Small intestine (tissue), 7 donors: ENCODE results near the gene OR10H5. TPM values are rescaled to one million over a fixed set of nuclear protein-coding genes. Genes with fewer than 3 reads are reported as not detected.
A peak's percentile ranks its signal among the peaks of the same experiment; 100 is the strongest.
"Not testable (repeated sequence)": the region's sequence is repeated elsewhere in the genome, so short reads cannot be mapped to it uniquely, and the experiment has no call there.

Source experiments
- DNase-seq, 2 donors: peaks; one replicate each; pipeline versions ENCODE4 v3.0.0 to v3.0.0-alpha.2; 2013
- FAIRE-seq: peaks from 2 replicates; lab custom pipeline; 2012; peaks lifted over from hg19 to GRCh38; lab: Jason Lieb, UNC
- H3K27ac ChIP-seq, 3 donors: one replicate each; pipeline ENCODE4 v1.5.1; 2013; ENCODE audit warnings: low read length in 2 of 3, mild to moderate bottlenecking in 2 of 3, control low read depth in 1 of 3, inconsistent platforms in 1 of 3, low read depth in 1 of 3, moderate library complexity in 1 of 3
- H3K27me3 ChIP-seq, 3 donors: one replicate each; pipeline ENCODE4 v1.6.1; 2013; ENCODE audit warnings: low read length in 3 of 3, inconsistent platforms in 1 of 3; ENCODE audit not compliant: control insufficient read depth in 3 of 3, insufficient read depth in 3 of 3
- H3K36me3 ChIP-seq, 3 donors: one replicate each; pipeline ENCODE4 v1.6.1; 2013; ENCODE audit warnings: low read length in 3 of 3, inconsistent platforms in 1 of 3, low read depth in 1 of 3, mild to moderate bottlenecking in 1 of 3, moderate library complexity in 1 of 3; ENCODE audit not compliant: control insufficient read depth in 3 of 3, insufficient read depth in 2 of 3
- H3K4me1 ChIP-seq, 3 donors: one replicate each; pipeline ENCODE4 v1.6.1; 2013; ENCODE audit warnings: low read length in 2 of 3, inconsistent platforms in 1 of 3, low read depth in 1 of 3, mild to moderate bottlenecking in 1 of 3, moderate library complexity in 1 of 3; ENCODE audit not compliant: control insufficient read depth in 3 of 3, insufficient read depth in 2 of 3
- H3K4me3 ChIP-seq, 3 donors: one replicate each; pipeline ENCODE4 v1.5.1; 2013; ENCODE audit warnings: low read length in 3 of 3, control low read depth in 1 of 3, inconsistent platforms in 1 of 3, low read depth in 1 of 3, mild to moderate bottlenecking in 1 of 3, moderate library complexity in 1 of 3
- H3K9me3 ChIP-seq, 2 donors: one replicate each; pipeline ENCODE4 v1.6.1; 2013; ENCODE audit warnings: low read depth in 1 of 2, low read length in 1 of 2; ENCODE audit not compliant: control insufficient read depth in 2 of 2, insufficient read depth in 1 of 2
- WGBS, 3 donors: extraction: QIAGEN DNeasy Blood & Tissue Kit; methylation state at CpG; one replicate each; pipeline ENCODE4 v1.1.7; 2013; 5-methylcytosine and 5-hydroxymethylcytosine counted together
- polyA plus RNA-seq, 4 donors: library from polyadenylated mRNA; stranded (reverse) in 3 of 4; unstranded in 1 of 4; fragments of 200-250 nt in 3 of 4; fragments of 120-200 nt in 1 of 4; gene quantifications; one replicate each; pipeline versions ENCODE4 v1.2.1 to v1.2.3, GENCODE V29; 2013
- donor health status: healthy with polysubstance abuse.
- donor health status: control.
- donor health status: control.
- donor health status: Bipolar disorder and iron deficiency.
- donor health status: healthy.

The OR10H5 gene
- polyA plus RNA-seq, 4 donors, result not detected

GRCh38 chr19:15835565-15836329 lies 48.3 kb downstream of the OR10H5 start:
- Histone ChIP-seq H3K4me3 (peak overlapping the region; percentile 60 to 91 (median 86)), H3K27ac (peak overlapping the region; percentile 97 to 100 (median 99))
- DNase-seq, result peak in 1 of 2 donors; percentile 63
- not testable (repeated sequence) for H3K36me3 ChIP-seq, H3K4me1 ChIP-seq, H3K27me3 ChIP-seq, H3K9me3 ChIP-seq, FAIRE-seq
- WGBS, 3 donors, result 29 to 35% (median 35%) methylated on average over 11 of the region's 11 CpGs

- Histone ChIP-seq H3K36me3 (no peaks in the 10 kb centered on the region), H3K27ac (peak overlapping the region; percentile 97 to 100 (median 99)), H3K4me3 (peak overlapping the region; percentile 60 to 91 (median 86)), H3K9me3 (no peaks in the 10 kb centered on the region), H3K27me3 (no peaks in the 10 kb centered on the region), H3K4me1 (peaks cover 0 to 4% (median 0%) of the 10 kb centered on the region in 3 donors)
- FAIRE-seq, result no peak
- peak; percentile 97 to 99 for DNase-seq
- 0 to 1% (median 0%) methylated on average over 52 to 65 of the region's 65 CpGs for WGBS, 3 donors
Measured at GRCh38 chr19:15836330-15837220, 49.1 kb downstream of the OR10H5 start.

GRCh38 chr19:15837221-15837731 lies 49.8 kb downstream of the OR10H5 start:
- WGBS, 3 donors, result 0% methylated on average over 9 of the region's 9 CpGs
- peaks cover 0 to 2% (median 0%) of the 10 kb centered on the region in 3 donors for H3K27me3 ChIP-seq
- peak overlapping the region; percentile 97 to 100 (median 99) for H3K27ac ChIP-seq
- no peaks in the 10 kb centered on the region for H3K36me3 ChIP-seq
- H3K4me3 ChIP-seq, result peak overlapping the region; percentile 20 to 91 (median 60)
- FAIRE-seq (no peak), DNase-seq (peak in 1 of 2 donors; percentile 91)
- H3K9me3 ChIP-seq, result no peaks in the 10 kb centered on the region
- H3K4me1 ChIP-seq, result peaks cover 0 to 4% (median 0%) of the 10 kb centered on the region in 3 donors

- H3K4me3 ChIP-seq, result no peak overlapping the region
- DNase-seq (no peak), FAIRE-seq (no peak)
- no peaks in the 10 kb centered on the region for H3K36me3 ChIP-seq
- 93 to 98% (median 96%) methylated on average over 3 of the region's 3 CpGs for WGBS, 3 donors
- H3K27me3 ChIP-seq, result peaks cover 0 to 2% (median 0%) of the 10 kb centered on the region in 3 donors
- H3K27ac ChIP-seq, result no peak overlapping the region
- no peaks in the 10 kb centered on the region for H3K9me3 ChIP-seq
- H3K4me1 ChIP-seq, result peaks cover 0 to 4% (median 0%) of the 10 kb centered on the region in 3 donors
Measured at GRCh38 chr19:15838351-15838750, 50.9 kb downstream of the OR10H5 start.

GRCh38 chr19:15839888-15840287 lies 52.4 kb downstream of the OR10H5 start:
- not testable (repeated sequence) for H3K36me3 ChIP-seq, H3K4me3 ChIP-seq, H3K4me1 ChIP-seq, H3K27ac ChIP-seq, DNase-seq, FAIRE-seq, H3K9me3 ChIP-seq, H3K27me3 ChIP-seq
- 47 to 60% (median 54%) methylated on average over 4 of the region's 4 CpGs for WGBS, 3 donors

- FAIRE-seq, result no peak
Measured at GRCh38 chr19:15840833-15841232, 53.4 kb downstream of the OR10H5 start.

GRCh38 chr19:15841875-15842569 lies 54.6 kb downstream of the OR10H5 start:
- FAIRE-seq (no peak), DNase-seq (no peak)
- Histone ChIP-seq H3K36me3 (no peaks in the 10 kb centered on the region), H3K27me3 (peaks cover 0 to 2% (median 0%) of the 10 kb centered on the region in 3 donors), H3K27ac (no peak overlapping the region), H3K4me1 (no peaks in the 10 kb centered on the region), H3K4me3 (no peak overlapping the region), H3K9me3 (no peaks in the 10 kb centered on the region)
- WGBS, 3 donors, result 59 to 65% (median 64%) methylated on average over 11 of the region's 11 CpGs

More at GRCh38 chr19:15840833-15841232, 53.4 kb downstream of the OR10H5 start:
- Histone ChIP-seq H3K4me3 (no peak overlapping the region), H3K27me3 (peaks cover 0 to 2% (median 0%) of the 10 kb centered on the region in 3 donors), H3K9me3 (no peaks in the 10 kb centered on the region), H3K36me3 (no peaks in the 10 kb centered on the region), H3K27ac (no peak overlapping the region), H3K4me1 (peaks cover 0 to 2% (median 0%) of the 10 kb centered on the region in 3 donors)
- WGBS, 3 donors, result 66 to 78% (median 67%) methylated on average over 2 of the region's 2 CpGs
- DNase-seq, result no peak
